Adrenal gland (tissue), 12 donors: ENCODE results near the gene SLC38A9. TPM values are rescaled to one million over a fixed set of nuclear protein-coding genes. Genes with fewer than 3 reads are reported as not detected.
A peak's percentile ranks its signal among the peaks of the same experiment; 100 is the strongest.

Source experiments
- DNase-seq, 7 donors: peaks; one replicate each; pipeline ENCODE4 v3.0.0-alpha.2; 2019 to 2020
- H3K27ac ChIP-seq, 5 donors: fragments of 200-600 bp; sonication (generic) in 4 of 5; 1 replicate in 3 of 5; 2 replicates in 2 of 5; pipeline versions ENCODE4 v1.5.1 to v1.8.0; 2016 to 2020; ENCODE audit warnings: mild to moderate bottlenecking in 1 of 5
- H3K27me3 ChIP-seq: fragments of 200-600 bp; 2 replicates; pipeline ENCODE4 v1.8.0; 2021
- H3K36me3 ChIP-seq, 2 donors: fragments of 200-600 bp; replicated peaks in 1 of 2; 1 replicate in 1 of 2; 2 replicates in 1 of 2; pipeline versions ENCODE4 v1.5.1 to v1.8.0; 2018 to 2022
- H3K4me1 ChIP-seq, 2 donors: fragments of 200-600 bp; replicated peaks in 1 of 2; 1 replicate in 1 of 2; 2 replicates in 1 of 2; pipeline versions ENCODE4 v1.5.1 to v1.8.0; 2018 to 2021
- H3K4me3 ChIP-seq, 4 donors: fragments of 200-600 bp; sonication (generic) in 3 of 4; one replicate each; pipeline ENCODE4 v1.5.1; 2016 to 2018
- H3K9me3 ChIP-seq, 3 donors: fragments of 200-600 bp; sonication (generic) in 1 of 3; replicated peaks in 1 of 3; 1 replicate in 2 of 3; 2 replicates in 1 of 3; pipeline versions ENCODE4 v1.5.1 to v1.8.0; 2016 to 2021
- POLR2A ChIP-seq, 2 donors: fragments of 450-650 bp; IDR thresholded peaks; one replicate each; pipeline ENCODE4 v1.6.1; 2017; ENCODE audit warnings: antibody characterized with exemption in 2 of 2, mild to moderate bottlenecking in 2 of 2, moderate library complexity in 1 of 2
- WGBS, 4 donors: extraction: QIAGEN DNeasy Blood & Tissue Kit in 2 of 4; methylation state at CpG; one replicate each; pipeline versions ENCODE4 v1.1.5 to v1.1.7; 2013 to 2017; 5-methylcytosine and 5-hydroxymethylcytosine counted together
- intact Hi-C, 2 donors: fragments of 100-400 bp; cut with DNase I; formaldehyde crosslinking; loops; one replicate each; pipeline versions ENCODE4 v1.14.1 to v1.15.0; 2022 to 2023
- polyA plus RNA-seq, 3 donors: library from polyadenylated mRNA; stranded (reverse); fragments of 200-250 nt in 2 of 3; fragments of 350-450 nt in 1 of 3; fragmentation: Illumina TruSeq in 1 of 3; extraction: RNeasy Lipid Tissue Mini Kit (QIAGEN cat#74804) in 1 of 3; gene quantifications; one replicate each; pipeline ENCODE4 v1.2.3, GENCODE V29; 2013 to 2014
- total RNA-seq, 9 donors: library from RNA; depleted of rRNA in 4 of 9; stranded (reverse); fragments of >200 nt in 4 of 9; fragments of 120-200 nt in 1 of 9; fragmentation: NEBNext Ultra II Directional in 1 of 9; extraction: Animal tissue kit (Norgen Biotek cat#: 25700) in 1 of 9; gene quantifications; one replicate each; pipeline versions ENCODE4 v1.1.0 to v1.2.4, GENCODE V29; 2013 to 2023
- TF ChIP-seq, protein P1 (sequence below), 6 experiments: fragments of 450-650 bp in 4 of 6; fragments of 200-600 bp in 2 of 6; sonication (generic) in 1 of 6; IDR thresholded peaks; 1 replicate in 5 of 6; 2 replicates in 1 of 6; pipeline versions ENCODE4 v1.5.1 to v1.8.0; 2016 to 2021; ENCODE audit warnings: antibody characterized with exemption in 6 of 6, mild to moderate bottlenecking in 2 of 6, moderate library complexity in 1 of 6
- donor health status: healthy with polysubstance abuse.
- donor health status: Bipolar disorder and iron deficiency.
- donor health status: DM: yes; HTN: yes; CAD: no.
- donor health status: DM: no; HTN: no; CAD: no.
- donor health status: DM: no; HTN: no; CAD: no.
- donor health status: DM: yes; HTN: yes; CAD: no.

SLC38A9 gene
- total and polyA plus RNA-seq, 12 donors, result 7.6 to 61.4 (median 13.8) TPM

DNA sequence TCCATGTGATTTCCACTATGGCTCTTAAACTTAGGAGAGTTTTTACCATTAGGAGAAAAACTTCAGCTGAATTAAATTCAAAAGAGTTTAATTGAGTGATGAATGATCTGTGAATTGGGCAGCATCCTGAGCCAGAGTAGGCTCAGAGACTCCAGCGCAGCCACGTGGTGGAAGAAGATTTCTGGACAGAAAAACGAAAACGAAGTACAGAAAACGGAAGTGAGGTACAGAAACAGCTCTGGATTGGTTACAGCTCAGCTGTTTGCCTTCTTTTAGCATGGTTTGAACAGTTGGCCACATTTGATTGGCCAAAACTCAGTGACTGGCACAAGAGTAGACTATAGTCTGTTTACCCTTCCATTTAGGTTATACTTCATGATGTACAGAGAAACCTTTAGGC lies 108.2 kb downstream of the SLC38A9 start:
- Histone ChIP-seq H3K36me3 (no peaks in the 10 kb centered on the region), H3K4me3 (no peak overlapping the region), H3K27ac (peak overlapping the region in 3 of 5 donors; percentile 2 to 90 (median 49)), H3K4me1 (peaks cover 22 to 58% of the 10 kb centered on the region in 2 donors), H3K9me3 (no peaks in the 10 kb centered on the region), H3K27me3 (no peaks in the 10 kb centered on the region)
- intact Hi-C loops, result no loop called here
- DNase-seq, result no peak
- TF ChIP-seq POLR2A (IDR thresholded peaks at IDR 0.05), result no peak
- TF ChIP-seq, protein P1, sequence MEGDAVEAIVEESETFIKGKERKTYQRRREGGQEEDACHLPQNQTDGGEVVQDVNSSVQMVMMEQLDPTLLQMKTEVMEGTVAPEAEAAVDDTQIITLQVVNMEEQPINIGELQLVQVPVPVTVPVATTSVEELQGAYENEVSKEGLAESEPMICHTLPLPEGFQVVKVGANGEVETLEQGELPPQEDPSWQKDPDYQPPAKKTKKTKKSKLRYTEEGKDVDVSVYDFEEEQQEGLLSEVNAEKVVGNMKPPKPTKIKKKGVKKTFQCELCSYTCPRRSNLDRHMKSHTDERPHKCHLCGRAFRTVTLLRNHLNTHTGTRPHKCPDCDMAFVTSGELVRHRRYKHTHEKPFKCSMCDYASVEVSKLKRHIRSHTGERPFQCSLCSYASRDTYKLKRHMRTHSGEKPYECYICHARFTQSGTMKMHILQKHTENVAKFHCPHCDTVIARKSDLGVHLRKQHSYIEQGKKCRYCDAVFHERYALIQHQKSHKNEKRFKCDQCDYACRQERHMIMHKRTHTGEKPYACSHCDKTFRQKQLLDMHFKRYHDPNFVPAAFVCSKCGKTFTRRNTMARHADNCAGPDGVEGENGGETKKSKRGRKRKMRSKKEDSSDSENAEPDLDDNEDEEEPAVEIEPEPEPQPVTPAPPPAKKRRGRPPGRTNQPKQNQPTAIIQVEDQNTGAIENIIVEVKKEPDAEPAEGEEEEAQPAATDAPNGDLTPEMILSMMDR (IDR thresholded peaks at IDR 0.05), result no peak
- 78 to 89% (median 84%) methylated on average over 5 of the region's 5 CpGs for WGBS, 4 donors

GRCh38 chr5:55601628-55602027 lies 110.5 kb downstream of the SLC38A9 start:
- H3K27me3 ChIP-seq, result no peaks in the 10 kb centered on the region
- no peaks in the 10 kb centered on the region for H3K36me3 ChIP-seq
- peak overlapping the region; percentile 33 to 90 (median 68) for H3K27ac ChIP-seq
- H3K4me1 ChIP-seq, result peaks cover 22 to 77% of the 10 kb centered on the region in 2 donors
- no peak overlapping the region for H3K4me3 ChIP-seq
- TF ChIP-seq, protein P1 (IDR thresholded peaks at IDR 0.05), result no peak
- no peak for TF ChIP-seq POLR2A (IDR thresholded peaks at IDR 0.05)
- 71 to 82% (median 77%) methylated on average over 1 of the region's 1 CpG for WGBS, 4 donors
- no peak for DNase-seq
- no peaks in the 10 kb centered on the region for H3K9me3 ChIP-seq
- intact Hi-C loops, result no loop called here

- H3K4me3 ChIP-seq, result no peak overlapping the region
- peak in 1 of 2 donors; percentile 4 for TF ChIP-seq POLR2A (IDR thresholded peaks at IDR 0.05)
- TF ChIP-seq, protein P1 (IDR thresholded peaks at IDR 0.05), result no peak
- peak overlapping the region; percentile 40 to 90 (median 68) for H3K27ac ChIP-seq
- peak; percentile 51 to 86 (median 72) for DNase-seq
- no peaks in the 10 kb centered on the region for H3K9me3 ChIP-seq
- no peaks in the 10 kb centered on the region for H3K27me3 ChIP-seq
- intact Hi-C loops, result no loop called here
- H3K4me1 ChIP-seq, result peaks cover 22 to 79% of the 10 kb centered on the region in 2 donors
- WGBS, 4 donors, result 28 to 48% (median 32%) methylated on average over 8 of the region's 8 CpGs
- H3K36me3 ChIP-seq, result no peaks in the 10 kb centered on the region
These were observed 110.9 kb downstream of the SLC38A9 start for GRCh38 chr5:55601204-55601618.

DNA sequence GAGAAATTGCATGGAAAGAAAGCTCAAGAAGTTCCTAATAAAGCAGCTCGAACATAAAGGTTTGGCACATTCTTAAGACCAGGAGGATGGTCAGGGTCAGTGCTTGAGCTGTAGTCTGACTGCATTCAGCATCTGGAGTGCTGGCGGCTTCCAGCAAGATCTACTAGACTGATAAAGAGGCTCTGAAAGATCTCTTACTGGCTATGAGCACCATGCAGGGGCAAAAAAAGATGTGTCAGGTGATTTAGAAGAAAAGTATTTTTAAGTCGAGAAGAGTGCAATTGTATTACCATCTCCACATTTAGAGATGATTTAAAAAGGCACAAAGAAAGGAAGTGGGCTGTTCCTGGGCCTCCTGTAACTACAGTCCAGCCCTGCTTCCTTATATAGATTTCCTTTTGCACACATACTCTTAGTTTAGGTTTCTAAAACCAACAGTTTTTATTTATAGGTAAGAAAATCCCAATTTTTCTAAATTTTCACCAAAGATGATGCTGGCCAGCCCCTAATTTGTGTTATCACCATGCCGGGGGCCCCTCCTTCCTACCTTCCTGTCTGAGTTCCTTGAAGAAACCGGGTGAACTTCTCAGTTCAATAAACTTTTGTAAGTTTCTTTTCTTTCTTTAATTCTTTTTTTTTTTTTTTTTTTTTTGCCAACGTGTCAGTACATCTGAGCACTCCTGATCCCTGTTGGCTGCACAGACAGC lies 111.5 kb downstream of the SLC38A9 start:
- H3K4me1 ChIP-seq, result peaks cover 22 to 79% of the 10 kb centered on the region in 2 donors
- H3K9me3 ChIP-seq, result no peaks in the 10 kb centered on the region
- no peaks in the 10 kb centered on the region for H3K27me3 ChIP-seq
- H3K4me3 ChIP-seq, result no peak overlapping the region
- H3K27ac ChIP-seq, result peak overlapping the region; percentile 40 to 90 (median 52)
- WGBS, 4 donors, result 36 to 41% (median 38%) methylated on average over 6 of the region's 6 CpGs
- TF ChIP-seq, protein P1 (IDR thresholded peaks at IDR 0.05), result no peak
- TF ChIP-seq POLR2A (IDR thresholded peaks at IDR 0.05), result no peak
- no peaks in the 10 kb centered on the region for H3K36me3 ChIP-seq
- intact Hi-C loops, result no loop called here
- DNase-seq, result peak in 3 of 7 donors; percentile 30 to 54 (median 43)
